ENCODE data around the gene WAC.

GRCh38 chr10:28601012-28601411 lies 68.1 kb downstream of the WAC start:
- TF ChIP-seq CTCF (IDR thresholded peaks at IDR 0.05), result no peak
- no peak for TF ChIP-seq POLR2A (IDR thresholded peaks at IDR 0.05)
